ENCODE measurements around the gene C7. TPM values are rescaled to one million over a fixed set of nuclear protein-coding genes. Genes with fewer than 3 reads are reported as not detected.

The C7 gene
- total and polyA plus RNA-seq, 11 donors: 69.5 to 346 (median 89.2) TPM

Other genes starting within 250 kb of the C7 start
- 10 to 100 TPM in 5 of 9 donors, 1 to 10 TPM in 4; 6.4 to 43.7 (median 12.3) TPM for gene PTGER4, start 229.6 kb upstream of the C7 start, total RNA-seq
- 1 to 10 TPM; 2.1 to 5.1 TPM for gene PTGER4, start 229.6 kb upstream of the C7 start, polyA plus RNA-seq
- gene TTC33, start 153.5 kb upstream of the C7 start, total RNA-seq: 10 to 100 TPM; 11.3 to 20.0 (median 14.2) TPM
- 10 to 100 TPM in 1 of 2 donors, 1 to 10 TPM in 1; 5.6 to 14.3 TPM for gene TTC33, start 153.5 kb upstream of the C7 start, polyA plus RNA-seq
- gene PRKAA1, start 111.1 kb upstream of the C7 start, total RNA-seq: 10 to 100 TPM; 36.4 to 53.3 (median 43.2) TPM
- gene PRKAA1, start 111.1 kb upstream of the C7 start, polyA plus RNA-seq: 10 to 100 TPM; 13.5 to 18.8 TPM
- gene RPL37, start 74.3 kb upstream of the C7 start, total RNA-seq: 100 to 1,000 TPM in 7 of 9 donors, 10 to 100 TPM in 2; 32.7 to 838 (median 595) TPM
- gene RPL37, start 74.3 kb upstream of the C7 start, polyA plus RNA-seq: 100 to 1,000 TPM; 848 to 898 TPM
- gene CARD6, start 68.1 kb upstream of the C7 start, total RNA-seq: 10 to 100 TPM in 1 of 9 donors, 1 to 10 TPM in 8; 5.2 to 13.0 (median 6.1) TPM
- 1 to 10 TPM; 2.2 to 3.1 TPM for gene CARD6, start 68.1 kb upstream of the C7 start, polyA plus RNA-seq
- gene MROH2B, start 161.8 kb downstream of the C7 start, total RNA-seq: not detected
- gene MROH2B, start 161.8 kb downstream of the C7 start, polyA plus RNA-seq: not detected